ENCODE measurements around the gene CFDP1. TPM values are rescaled to one million over a fixed set of nuclear protein-coding genes. Genes with fewer than 3 reads are reported as not detected.

The CFDP1 gene
- total and polyA plus RNA-seq, 2 of the 13 experiments (the other 11 are each of a cell fraction or from before 2014, with no cell fraction given): 78.6 to 153 TPM

- TF ChIP-seq ZMYM3 (CRISPR knock-in tag; IDR thresholded peaks at IDR 0.05) (peak; percentile 91), ZNF644 (CRISPR knock-in tag; IDR thresholded peaks at IDR 0.05; ENCODE audit: low read depth) (0 out of 2 replicates have a peak, but pooled peaks have one; percentile 23), RCOR2 (CRISPR knock-in tag; IDR thresholded peaks at IDR 0.05) (peak; percentile 76)
Observed at GRCh38 chr16:75406943-75407342, 26.4 kb downstream of the CFDP1 start (continued).

GRCh38 chr16:75402821-75403475 is 30.4 kb downstream of the CFDP1 start:
- in situ Hi-C loops (cut with HindIII; ENCODE audit: extremely low pct_ligation_motif_present, low pct_unique_long_range_greater_than_20kb): no loop called here
- no peaks in the 10 kb centered on the region for H3K27me3 ChIP-seq (ENCODE audit: control insufficient read depth in 1 of 2, insufficient read depth in 2 of 2, low read length in 2 of 2)
- H3K4me2 ChIP-seq (ENCODE audit: low read depth, low read length): no peak overlapping the region
- peak; percentile 36 for DNase-seq (ENCODE audit: low spot score)
- intact Hi-C loops (cut with micrococcal nuclease; ENCODE audit: unreplicated experiment): loop anchor here (1.0 kb wide), 1 partner anchor 204 kb away; no protein-coding TSS in a partner anchor
- no peak overlapping the region for H3K27ac ChIP-seq (ENCODE audit: extremely low read length, insufficient read depth, low read length)
- no peak overlapping the region for H2AFZ ChIP-seq (ENCODE audit: low read length)
- peaks cover 21 to 36% of the 10 kb centered on the region in 2 experiments for H3K36me3 ChIP-seq (replicated peaks in 1 of 2; ENCODE audit: control insufficient read depth in 1 of 2, insufficient read depth in 2 of 2, low read length in 2 of 2)
- H3K4me3 ChIP-seq (replicated peaks in 1 of 3; ENCODE audit: insufficient read depth in 1 of 3, low read depth in 2 of 3, low read length in 3 of 3): no peak overlapping the region
- WGBS (ENCODE audit: low lambda C conversion rate): 36% methylated on average over 3 of the region's 3 CpGs
- FAIRE-seq: peak; percentile 67
- TF ChIP-seq SMC3 (IDR thresholded peaks at IDR 0.05; ENCODE audit: low read length) (peak; percentile 71), CTCF (CRISPR knock-in tag; IDR thresholded peaks at IDR 0.05) (peak; percentile 60), STAG1 (CRISPR knock-in tag; IDR thresholded peaks at IDR 0.05) (peak; percentile 71), TCF7L2 (IDR thresholded peaks at IDR 0.05; ENCODE audit: low read depth, low read length) (no peak)
- no peaks in the 10 kb centered on the region for H4K20me1 ChIP-seq (ENCODE audit: insufficient read depth, low read length)
- no peaks in the 10 kb centered on the region for H3K79me2 ChIP-seq (ENCODE audit: insufficient read depth, low read length)
- H3K9me3 ChIP-seq (ENCODE audit: low read length): no peaks in the 10 kb centered on the region
- ChIA-PET POLR2A (interaction anchor here (1.8 kb wide), 1 partner anchor 204 kb away, joined by 3 read pairs; no protein-coding TSS in a partner anchor), CTCF (ENCODE audit: low intra/inter-chr PET ratio, low total read pairs) (interaction anchor here (0.9 to 2.0 kb wide), 4 partner anchors 169 to 362 kb away, joined by 3 to 21 read pairs (median 4); no protein-coding TSS in a partner anchor)
- peak; percentile 46; the same call in 2 of the 3 replicates for ATAC-seq
- BruUV-seq (replicated peaks): no TSS peak
- no peak overlapping the region for H3K9ac ChIP-seq (ENCODE audit: insufficient read depth, low read depth, low read length)
- H3K4me1 ChIP-seq (ENCODE audit: insufficient read depth, low read length): peaks cover 13% of the 10 kb centered on the region

Measured in HepG2 (cell line).